Measurements from ENCODE around the gene PNMA6F. TPM values are rescaled to one million over a fixed set of nuclear protein-coding genes. Genes with fewer than 3 reads are reported as not detected.
A peak's percentile ranks its signal among the peaks of the same experiment; 100 is the strongest.

PNMA6F gene
- total RNA-seq: not detected
- polyA plus RNA-seq: not detected

GRCh38 chrX:153321381-153322124 is at the start of gene PNMA6F:
Gene PNMA6F, minus strand, starts transcription at chrX:153321767. Its CDS starts 1,093 bp downstream, at chrX:153320674.
- no peak for DNase-seq
- no peak within 1 kb of the TSS for H3K4me3 Mint-ChIP-seq
- Histone ChIP-seq H3K36me3 (ENCODE audit: control insufficient read depth, insufficient read depth, low read length) (no peaks in the 10 kb centered on the region), H3K4me1 (ENCODE audit: control insufficient read depth, insufficient read depth, low read length, poor library complexity, severe bottlenecking) (peaks cover 3% of the 10 kb centered on the region), H3K27ac (ENCODE audit: insufficient read depth, low read length, poor library complexity, severe bottlenecking) (no peak within 1 kb of the TSS), H3K4me3 (ENCODE audit: low read depth, low read length) (no peak within 1 kb of the TSS), H3K9me3 (ENCODE audit: control insufficient read depth in 2 of 2, low read length in 2 of 2) (no peaks in the 10 kb centered on the region), H3K27me3 (ENCODE audit: control insufficient read depth, insufficient read depth, low read length) (no peaks in the 10 kb centered on the region)
- peaks cover 0 to 15% (median 10%) of the 10 kb centered on the region in 4 donors for H3K4me1 Mint-ChIP-seq
- no peak within 1 kb of the TSS for H3K27ac Mint-ChIP-seq
- peaks cover 0 to 3% (median 0%) of the 10 kb centered on the region in 7 donors for H3K9me3 Mint-ChIP-seq
- no peaks in the 10 kb centered on the region for H3K36me3 Mint-ChIP-seq
- ATAC-seq (ENCODE audit: low read depth in 2 of 2): no peak
- peaks cover 15% of the 10 kb centered on the region for H3K27me3 Mint-ChIP-seq

GRCh38 chrX:153371256-153371655 is 49.7 kb upstream of the PNMA6F start:
- Mint-ChIP-seq H3K27ac (no peak overlapping the region), H3K4me1 (peaks cover 0 to 7% (median under 1%) of the 10 kb centered on the region in 4 donors), H3K36me3 (no peaks in the 10 kb centered on the region), H3K27me3 (no peaks in the 10 kb centered on the region), H3K4me3 (no peak overlapping the region), H3K9me3 (peaks cover 0 to 1% (median 0%) of the 10 kb centered on the region in 7 donors)
- H3K9me3 ChIP-seq (ENCODE audit: control insufficient read depth in 2 of 2, low read length in 2 of 2): no peaks in the 10 kb centered on the region
- no peaks in the 10 kb centered on the region for H3K4me1 ChIP-seq (ENCODE audit: control insufficient read depth, insufficient read depth, low read length, poor library complexity, severe bottlenecking)
- no peaks in the 10 kb centered on the region for H3K36me3 ChIP-seq (ENCODE audit: control insufficient read depth, insufficient read depth, low read length)
- no peak overlapping the region for H3K4me3 ChIP-seq (ENCODE audit: low read depth, low read length)
- DNase-seq (no peak), ATAC-seq (ENCODE audit: low read depth in 2 of 2) (no peak)
- H3K27ac ChIP-seq (ENCODE audit: insufficient read depth, low read length, poor library complexity, severe bottlenecking): no peak overlapping the region
- no peaks in the 10 kb centered on the region for H3K27me3 ChIP-seq (ENCODE audit: control insufficient read depth, insufficient read depth, low read length)

- Histone ChIP-seq H3K27me3 (ENCODE audit: control insufficient read depth, insufficient read depth, low read length) (no peaks in the 10 kb centered on the region), H3K4me3 (ENCODE audit: low read depth, low read length) (no peak overlapping the region), H3K36me3 (ENCODE audit: control insufficient read depth, insufficient read depth, low read length) (no peaks in the 10 kb centered on the region), H3K27ac (ENCODE audit: insufficient read depth, low read length, poor library complexity, severe bottlenecking) (no peak overlapping the region), H3K4me1 (ENCODE audit: control insufficient read depth, insufficient read depth, low read length, poor library complexity, severe bottlenecking) (no peaks in the 10 kb centered on the region), H3K9me3 (ENCODE audit: control insufficient read depth in 2 of 2, low read length in 2 of 2) (no peaks in the 10 kb centered on the region)
- Mint-ChIP-seq H3K9me3 (peaks cover 0 to 1% (median 0%) of the 10 kb centered on the region in 7 donors), H3K27ac (no peak overlapping the region), H3K36me3 (no peaks in the 10 kb centered on the region), H3K4me1 (peaks cover 0 to 7% (median under 1%) of the 10 kb centered on the region in 4 donors), H3K27me3 (no peaks in the 10 kb centered on the region), H3K4me3 (peak overlapping the region in 1 of 4 donors; percentile 62)
- DNase-seq (peak in 1 of 3 donors; percentile 11), ATAC-seq (ENCODE audit: low read depth in 2 of 2) (no peak)
Observed at GRCh38 chrX:153370293-153371055, 48.9 kb upstream of the PNMA6F start.

GRCh38 chrX:153366878-153367538 is 45.4 kb upstream of the PNMA6F start:
- Histone ChIP-seq H3K27ac (ENCODE audit: insufficient read depth, low read length, poor library complexity, severe bottlenecking) (no peak overlapping the region), H3K9me3 (ENCODE audit: control insufficient read depth in 2 of 2, low read length in 2 of 2) (no peaks in the 10 kb centered on the region), H3K4me3 (ENCODE audit: low read depth, low read length) (no peak overlapping the region), H3K27me3 (ENCODE audit: control insufficient read depth, insufficient read depth, low read length) (no peaks in the 10 kb centered on the region), H3K4me1 (ENCODE audit: control insufficient read depth, insufficient read depth, low read length, poor library complexity, severe bottlenecking) (no peaks in the 10 kb centered on the region), H3K36me3 (ENCODE audit: control insufficient read depth, insufficient read depth, low read length) (no peaks in the 10 kb centered on the region)
- H3K27me3 Mint-ChIP-seq: no peaks in the 10 kb centered on the region
- DNase-seq (no peak), ATAC-seq (ENCODE audit: low read depth in 2 of 2) (no peak)
- H3K9me3 Mint-ChIP-seq: peaks cover 0 to 3% (median 0%) of the 10 kb centered on the region in 7 donors
- no peak overlapping the region for H3K4me3 Mint-ChIP-seq
- no peaks in the 10 kb centered on the region for H3K36me3 Mint-ChIP-seq
- H3K27ac Mint-ChIP-seq: no peak overlapping the region
- H3K4me1 Mint-ChIP-seq: peaks cover 0 to 2% (median 0%) of the 10 kb centered on the region in 4 donors

- Histone ChIP-seq H3K27me3 (ENCODE audit: control insufficient read depth, insufficient read depth, low read length) (no peaks in the 10 kb centered on the region), H3K9me3 (ENCODE audit: control insufficient read depth in 2 of 2, low read length in 2 of 2) (no peaks in the 10 kb centered on the region), H3K27ac (ENCODE audit: insufficient read depth, low read length, poor library complexity, severe bottlenecking) (no peak overlapping the region), H3K36me3 (ENCODE audit: control insufficient read depth, insufficient read depth, low read length) (no peaks in the 10 kb centered on the region), H3K4me3 (ENCODE audit: low read depth, low read length) (no peak overlapping the region), H3K4me1 (ENCODE audit: control insufficient read depth, insufficient read depth, low read length, poor library complexity, severe bottlenecking) (no peaks in the 10 kb centered on the region)
- Mint-ChIP-seq H3K27me3 (no peaks in the 10 kb centered on the region), H3K4me1 (peaks cover 0 to 2% (median 0%) of the 10 kb centered on the region in 4 donors), H3K4me3 (no peak overlapping the region), H3K9me3 (peaks cover 0 to 3% (median 0%) of the 10 kb centered on the region in 7 donors), H3K27ac (no peak overlapping the region), H3K36me3 (no peaks in the 10 kb centered on the region)
- DNase-seq (no peak), ATAC-seq (ENCODE audit: low read depth in 2 of 2) (no peak)
Observed at GRCh38 chrX:153366119-153366518, 44.6 kb upstream of the PNMA6F start.

- H3K36me3 Mint-ChIP-seq: no peaks in the 10 kb centered on the region
- H3K9me3 Mint-ChIP-seq: peaks cover 0 to 3% (median 0%) of the 10 kb centered on the region in 7 donors
- Histone ChIP-seq H3K27me3 (ENCODE audit: control insufficient read depth, insufficient read depth, low read length) (no peaks in the 10 kb centered on the region), H3K4me1 (ENCODE audit: control insufficient read depth, insufficient read depth, low read length, poor library complexity, severe bottlenecking) (no peaks in the 10 kb centered on the region), H3K27ac (ENCODE audit: insufficient read depth, low read length, poor library complexity, severe bottlenecking) (no peak overlapping the region), H3K36me3 (ENCODE audit: control insufficient read depth, insufficient read depth, low read length) (no peaks in the 10 kb centered on the region), H3K4me3 (ENCODE audit: low read depth, low read length) (no peak overlapping the region), H3K9me3 (ENCODE audit: control insufficient read depth in 2 of 2, low read length in 2 of 2) (no peaks in the 10 kb centered on the region)
- no peaks in the 10 kb centered on the region for H3K27me3 Mint-ChIP-seq
- ATAC-seq (ENCODE audit: low read depth in 2 of 2) (no peak), DNase-seq (no peak)
- no peak overlapping the region for H3K4me3 Mint-ChIP-seq
- H3K4me1 Mint-ChIP-seq: peaks cover 0 to 1% (median 0%) of the 10 kb centered on the region in 4 donors
- no peak overlapping the region for H3K27ac Mint-ChIP-seq
Observed at GRCh38 chrX:153365670-153366069, 44.1 kb upstream of the PNMA6F start.

GRCh38 chrX:153361781-153362397 is 40.3 kb upstream of the PNMA6F start:
- Mint-ChIP-seq H3K27ac (no peak overlapping the region), H3K4me3 (no peak overlapping the region), H3K4me1 (no peaks in the 10 kb centered on the region), H3K36me3 (no peaks in the 10 kb centered on the region), H3K27me3 (no peaks in the 10 kb centered on the region), H3K9me3 (peaks cover 0 to 20% (median 3%) of the 10 kb centered on the region in 7 donors)
- H3K4me3 ChIP-seq (ENCODE audit: low read depth, low read length): no peak overlapping the region
- DNase-seq: no peak
- ATAC-seq (ENCODE audit: low read depth in 2 of 2): no peak
- H3K27ac ChIP-seq (ENCODE audit: insufficient read depth, low read length, poor library complexity, severe bottlenecking): no peak overlapping the region
- H3K4me1 ChIP-seq (ENCODE audit: control insufficient read depth, insufficient read depth, low read length, poor library complexity, severe bottlenecking): no peaks in the 10 kb centered on the region
- no peaks in the 10 kb centered on the region for H3K9me3 ChIP-seq (ENCODE audit: control insufficient read depth in 2 of 2, low read length in 2 of 2)
- H3K27me3 ChIP-seq (ENCODE audit: control insufficient read depth, insufficient read depth, low read length): no peaks in the 10 kb centered on the region
- no peaks in the 10 kb centered on the region for H3K36me3 ChIP-seq (ENCODE audit: control insufficient read depth, insufficient read depth, low read length)
